NCI-H69 (cell line): Measurements from ENCODE around the gene BLTP3B.
"Not testable (repeated sequence)": the region's sequence is repeated elsewhere in the genome, so short reads cannot be mapped to it uniquely, and the experiment has no call there.

Experiments
- DNase-seq: peaks from one replicate; lab custom pipeline; 2025; lab: John Stamatoyannopoulos, UW

BLTP3B gene

GRCh38 chr12:100142851-100143559 is at the start of gene BLTP3B:
BLTP3B (minus strand) TSS chr12:100142874; CDS start chr12:100142635, 239 bp downstream.
- DNase-seq = peak; percentile 95

GRCh38 chr12:100189636-100190394 is 47.1 kb upstream of the BLTP3B start:
- no peak for DNase-seq

GRCh38 chr12:100188888-100189635 is 46.4 kb upstream of the BLTP3B start:
- not testable (repeated sequence) for DNase-seq

- no peak for DNase-seq
These were observed 45.3 kb upstream of the BLTP3B start for GRCh38 chr12:100187857-100188519.

GRCh38 chr12:100187068-100187467 is 44.4 kb upstream of the BLTP3B start:
- no peak for DNase-seq

- no peak for DNase-seq
These were observed 43.4 kb upstream of the BLTP3B start for GRCh38 chr12:100186071-100186470.

GRCh38 chr12:100185361-100185894 is 42.8 kb upstream of the BLTP3B start:
- DNase-seq = no peak

GRCh38 chr12:100184549-100185145 is 42.0 kb upstream of the BLTP3B start:
- DNase-seq = peak; percentile 45

- no peak for DNase-seq
These were observed 36.6 kb upstream of the BLTP3B start for GRCh38 chr12:100179252-100179651.

GRCh38 chr12:100176493-100176892 is 33.8 kb upstream of the BLTP3B start:
- DNase-seq = not testable (repeated sequence)

- DNase-seq = no peak
These were observed 31.8 kb upstream of the BLTP3B start for GRCh38 chr12:100174495-100174894.

GRCh38 chr12:100173111-100173510 is 30.4 kb upstream of the BLTP3B start:
- no peak for DNase-seq

GRCh38 chr12:100171248-100171647 is 28.6 kb upstream of the BLTP3B start:
- peak; percentile 9 for DNase-seq

GRCh38 chr12:100170313-100170858 is 27.7 kb upstream of the BLTP3B start:
- no peak for DNase-seq

- DNase-seq = no peak
These were observed 26.7 kb upstream of the BLTP3B start for GRCh38 chr12:100169345-100169744.

- DNase-seq = no peak
These were observed 25.9 kb upstream of the BLTP3B start for GRCh38 chr12:100168562-100168961.

GRCh38 chr12:100166232-100166631 is 23.6 kb upstream of the BLTP3B start:
- DNase-seq = no peak

- no peak for DNase-seq
These were observed 22.7 kb upstream of the BLTP3B start for GRCh38 chr12:100165356-100165755.

- no peak for DNase-seq
These were observed 21.6 kb upstream of the BLTP3B start for GRCh38 chr12:100164153-100164704.

GRCh38 chr12:100163416-100164152 is 20.9 kb upstream of the BLTP3B start:
- DNase-seq = peak; percentile 95
